Measurements from ENCODE around the gene EFTUD2. TPM values are rescaled to one million over a fixed set of nuclear protein-coding genes. Genes with fewer than 3 reads are reported as not detected.
A peak's percentile ranks its signal among the peaks of the same experiment; 100 is the strongest.

Gene EFTUD2
- total RNA-seq, 1 donor from 2014 or later: 98.4 TPM

DNA sequence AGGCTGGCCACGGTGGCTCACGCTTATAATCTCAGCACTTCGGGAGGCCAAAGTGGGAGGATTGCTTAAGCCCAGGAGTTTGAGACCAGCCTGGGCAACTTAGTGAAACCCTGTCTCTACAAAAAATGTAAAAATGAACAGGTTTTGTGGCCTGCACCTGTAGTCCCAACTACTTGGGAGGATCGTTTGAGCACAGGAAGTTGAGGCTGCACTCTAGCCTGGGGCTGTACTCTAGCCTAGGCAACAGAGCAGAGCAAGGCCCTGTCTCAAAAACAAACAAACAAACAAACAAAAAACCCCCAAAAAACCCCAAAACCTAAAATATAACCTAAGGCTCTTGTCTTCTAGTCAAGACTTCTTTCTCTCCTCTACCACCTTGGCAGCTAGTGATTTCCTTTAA, 59.0 kb downstream of the EFTUD2 start:
- no peaks in the 10 kb centered on the region for H3K36me3 ChIP-seq (ENCODE audit: control insufficient read depth, insufficient read depth, low read length)
- no peaks in the 10 kb centered on the region for H3K27me3 ChIP-seq (ENCODE audit: control insufficient read depth, insufficient read depth, low read length)
- no peak for DNase-seq (ENCODE audit: low read depth)
- TF ChIP-seq, protein P1, sequence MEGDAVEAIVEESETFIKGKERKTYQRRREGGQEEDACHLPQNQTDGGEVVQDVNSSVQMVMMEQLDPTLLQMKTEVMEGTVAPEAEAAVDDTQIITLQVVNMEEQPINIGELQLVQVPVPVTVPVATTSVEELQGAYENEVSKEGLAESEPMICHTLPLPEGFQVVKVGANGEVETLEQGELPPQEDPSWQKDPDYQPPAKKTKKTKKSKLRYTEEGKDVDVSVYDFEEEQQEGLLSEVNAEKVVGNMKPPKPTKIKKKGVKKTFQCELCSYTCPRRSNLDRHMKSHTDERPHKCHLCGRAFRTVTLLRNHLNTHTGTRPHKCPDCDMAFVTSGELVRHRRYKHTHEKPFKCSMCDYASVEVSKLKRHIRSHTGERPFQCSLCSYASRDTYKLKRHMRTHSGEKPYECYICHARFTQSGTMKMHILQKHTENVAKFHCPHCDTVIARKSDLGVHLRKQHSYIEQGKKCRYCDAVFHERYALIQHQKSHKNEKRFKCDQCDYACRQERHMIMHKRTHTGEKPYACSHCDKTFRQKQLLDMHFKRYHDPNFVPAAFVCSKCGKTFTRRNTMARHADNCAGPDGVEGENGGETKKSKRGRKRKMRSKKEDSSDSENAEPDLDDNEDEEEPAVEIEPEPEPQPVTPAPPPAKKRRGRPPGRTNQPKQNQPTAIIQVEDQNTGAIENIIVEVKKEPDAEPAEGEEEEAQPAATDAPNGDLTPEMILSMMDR (IDR thresholded peaks at IDR 0.05; ENCODE audit: insufficient read depth, low read length, poor library complexity, severe bottlenecking): no peak
- H3K4me3 ChIP-seq (ENCODE audit: low read depth, low read length): no peak overlapping the region

DNA sequence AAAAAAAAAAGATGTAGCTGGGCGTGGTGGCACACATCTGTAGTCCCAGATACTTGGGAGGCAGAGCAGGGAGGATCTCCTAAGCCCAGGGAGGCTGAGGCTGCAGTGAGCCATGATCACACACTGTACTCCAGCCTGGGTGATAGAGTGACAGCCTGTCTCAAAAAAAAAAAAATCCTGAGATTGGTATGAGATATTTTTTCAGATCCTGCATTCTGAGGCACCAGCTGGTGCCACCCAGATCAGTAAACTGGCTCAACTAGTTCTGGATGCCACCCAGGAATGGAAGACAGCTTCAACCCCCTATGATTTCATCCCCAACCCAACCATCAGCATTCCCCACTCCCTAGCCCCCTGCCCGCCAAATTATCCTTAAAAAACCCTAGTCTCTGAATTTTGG, 62.0 kb downstream of the EFTUD2 start:
- TF ChIP-seq, protein P1 (IDR thresholded peaks at IDR 0.05; ENCODE audit: insufficient read depth, low read length, poor library complexity, severe bottlenecking): no peak

DNA sequence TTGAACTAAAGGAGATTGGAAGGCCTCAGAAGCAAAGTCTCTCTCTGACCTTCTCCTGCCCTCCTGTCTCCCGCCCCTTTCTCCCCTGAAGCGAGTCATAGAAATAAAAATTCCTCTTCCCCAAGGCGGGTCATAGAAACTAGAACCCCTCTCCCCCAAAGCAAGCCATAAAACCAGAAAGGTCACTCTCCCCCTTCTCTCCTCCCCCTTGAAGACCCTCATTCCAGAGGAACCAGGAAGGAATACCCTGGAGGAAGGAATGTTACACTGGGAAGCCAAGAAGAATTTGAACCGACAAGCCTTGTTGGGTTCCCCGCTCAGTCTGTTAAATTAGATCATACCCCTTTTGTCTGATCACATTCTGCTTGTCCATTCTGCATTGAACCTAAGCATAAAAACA, 66.4 kb downstream of the EFTUD2 start:
- Histone ChIP-seq H3K4me3 (ENCODE audit: low read depth, low read length) (no peak overlapping the region), H3K36me3 (ENCODE audit: control insufficient read depth, insufficient read depth, low read length) (no peaks in the 10 kb centered on the region), H3K27me3 (ENCODE audit: control insufficient read depth, insufficient read depth, low read length) (no peaks in the 10 kb centered on the region)
- no peak for DNase-seq (ENCODE audit: low read depth)
- TF ChIP-seq, protein P1 (IDR thresholded peaks at IDR 0.05; ENCODE audit: insufficient read depth, low read length, poor library complexity, severe bottlenecking): no peak

More for the DNA sequence above, 62.0 kb downstream of the EFTUD2 start:
- Histone ChIP-seq H3K27me3 (ENCODE audit: control insufficient read depth, insufficient read depth, low read length) (no peaks in the 10 kb centered on the region), H3K36me3 (ENCODE audit: control insufficient read depth, insufficient read depth, low read length) (no peaks in the 10 kb centered on the region), H3K4me3 (ENCODE audit: low read depth, low read length) (no peak overlapping the region)
- DNase-seq (ENCODE audit: low read depth): no peak

DNA sequence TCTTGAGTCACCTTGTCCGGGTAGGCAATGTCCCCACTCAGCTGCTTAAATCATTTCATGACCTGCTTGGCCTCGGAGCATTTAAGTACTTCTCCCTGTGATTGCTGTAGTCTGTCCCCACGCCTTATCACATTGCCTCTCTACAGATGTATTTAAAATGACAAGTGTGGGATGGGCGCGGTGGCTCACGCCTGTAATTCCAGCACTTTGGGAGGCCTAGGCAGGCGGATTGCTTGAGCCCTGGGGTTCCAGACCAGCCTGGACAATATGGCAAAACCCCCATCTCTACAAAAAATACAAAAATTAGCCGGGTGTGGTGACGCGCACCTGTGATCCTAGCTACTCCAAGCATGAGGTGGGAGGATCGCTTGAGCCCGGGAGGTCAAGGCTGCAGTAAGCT, 67.9 kb downstream of the EFTUD2 start:
- Histone ChIP-seq H3K27me3 (ENCODE audit: control insufficient read depth, insufficient read depth, low read length) (no peaks in the 10 kb centered on the region), H3K36me3 (ENCODE audit: control insufficient read depth, insufficient read depth, low read length) (no peaks in the 10 kb centered on the region), H3K4me3 (ENCODE audit: low read depth, low read length) (no peak overlapping the region)
- TF ChIP-seq, protein P1 (IDR thresholded peaks at IDR 0.05; ENCODE audit: insufficient read depth, low read length, poor library complexity, severe bottlenecking): no peak
- no peak for DNase-seq (ENCODE audit: low read depth)

DNA sequence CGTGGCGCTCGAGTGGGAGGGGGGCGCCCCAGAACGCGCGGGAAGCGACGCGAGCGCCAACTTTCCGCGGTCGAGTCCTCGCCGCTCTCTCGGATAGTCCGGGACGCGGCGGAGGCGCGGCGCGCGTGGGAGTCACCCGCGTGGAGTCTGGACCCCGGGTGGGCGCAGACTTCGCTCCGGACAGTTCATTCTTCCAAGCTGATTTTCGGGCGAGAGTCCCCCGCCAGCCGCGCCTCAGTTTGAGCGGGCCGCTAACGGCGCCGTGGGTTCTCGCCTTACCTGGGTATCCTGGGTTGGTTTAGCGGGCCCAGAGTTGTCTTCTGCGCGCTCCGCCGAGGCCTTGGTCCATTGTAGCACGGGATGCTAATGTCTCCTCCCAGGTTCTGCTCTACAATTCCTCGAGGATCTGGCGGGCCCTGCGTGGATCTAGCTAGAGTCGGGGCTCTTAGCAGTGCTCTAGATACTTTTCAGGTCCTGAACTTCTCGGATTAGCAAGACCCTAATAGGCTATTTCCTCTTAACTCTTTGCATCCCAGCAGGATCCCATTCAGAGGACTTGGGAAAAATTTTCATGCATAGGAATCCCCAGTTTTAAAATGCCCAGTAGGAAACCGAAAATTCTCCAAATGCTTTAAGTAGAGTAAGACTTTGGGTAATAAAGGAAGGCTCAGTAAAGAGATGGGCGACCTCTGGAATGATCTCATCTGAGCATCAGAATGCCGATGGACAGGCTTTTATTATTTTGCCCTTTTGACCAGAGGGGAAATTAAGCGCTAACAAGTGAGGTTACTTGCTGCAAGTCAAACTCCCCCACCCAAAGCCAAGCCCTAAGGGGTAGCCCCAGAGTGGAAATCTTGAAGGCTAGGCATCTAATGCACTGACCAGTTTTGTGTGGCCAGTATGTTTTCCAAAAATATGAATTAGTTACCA, 68.6 kb downstream of the EFTUD2 start:
- no peaks in the 10 kb centered on the region for H3K27me3 ChIP-seq (ENCODE audit: control insufficient read depth, insufficient read depth, low read length)
- TF ChIP-seq, protein P1 (IDR thresholded peaks at IDR 0.05; ENCODE audit: insufficient read depth, low read length, poor library complexity, severe bottlenecking): no peak
- DNase-seq (ENCODE audit: low read depth): no peak
- H3K4me3 ChIP-seq (ENCODE audit: low read depth, low read length): peak overlapping the region; percentile 63
- H3K36me3 ChIP-seq (ENCODE audit: control insufficient read depth, insufficient read depth, low read length): no peaks in the 10 kb centered on the region

Measured in kidney epithelial cell (primary cell).